Measurements from ENCODE around the gene CCDC141. TPM values are rescaled to one million over a fixed set of nuclear protein-coding genes. Genes with fewer than 3 reads are reported as not detected.

Gene CCDC141
- total RNA-seq, 6 experiments from 2014 or later, result 0.03 to 0.05 TPM; not detected in 4

GRCh38 chr2:178881075-178881474 lies 168.9 kb downstream of the CCDC141 start:
- TF ChIP-seq CTCF (IDR thresholded peaks at IDR 0.05), result no peak
- no peak overlapping the region; the same call in 1 of the 2 replicates for H3K27ac Mint-ChIP-seq
- DNase-seq, result no peak
- no peaks in the 10 kb centered on the region for H3K9me3 Mint-ChIP-seq
- no peaks in the 10 kb centered on the region for H3K36me3 Mint-ChIP-seq (ENCODE audit: low read depth)
- H3K4me3 Mint-ChIP-seq, result no peak overlapping the region
- no peaks in the 10 kb centered on the region for H3K27me3 Mint-ChIP-seq (ENCODE audit: insufficient read depth)
- H3K4me1 Mint-ChIP-seq (ENCODE audit: low read depth), result peaks cover 32% of the 10 kb centered on the region

- no peaks in the 10 kb centered on the region for H3K9me3 Mint-ChIP-seq
- no peak for TF ChIP-seq CTCF (IDR thresholded peaks at IDR 0.05)
- H3K36me3 Mint-ChIP-seq (ENCODE audit: low read depth), result no peaks in the 10 kb centered on the region
- no peak overlapping the region for H3K4me3 Mint-ChIP-seq
- DNase-seq, result no peak
- H3K4me1 Mint-ChIP-seq (ENCODE audit: low read depth), result peaks cover 32% of the 10 kb centered on the region
- H3K27ac Mint-ChIP-seq, result no peak overlapping the region
- no peaks in the 10 kb centered on the region for H3K27me3 Mint-ChIP-seq (ENCODE audit: insufficient read depth)
Observed at GRCh38 chr2:178880257-178880656, 169.7 kb downstream of the CCDC141 start.

- Mint-ChIP-seq H3K4me3 (no peak overlapping the region), H3K4me1 (ENCODE audit: low read depth) (peaks cover 25% of the 10 kb centered on the region), H3K36me3 (ENCODE audit: low read depth) (no peaks in the 10 kb centered on the region), H3K9me3 (no peaks in the 10 kb centered on the region), H3K27me3 (ENCODE audit: insufficient read depth) (no peaks in the 10 kb centered on the region; the same call in 1 of the 2 replicates), H3K27ac (no peak overlapping the region)
- TF ChIP-seq CTCF (IDR thresholded peaks at IDR 0.05), result no peak
- DNase-seq, result no peak
Observed at GRCh38 chr2:178877874-178878273, 172.1 kb downstream of the CCDC141 start.

- Mint-ChIP-seq H3K36me3 (ENCODE audit: low read depth) (no peaks in the 10 kb centered on the region), H3K4me3 (no peak overlapping the region), H3K9me3 (no peaks in the 10 kb centered on the region), H3K4me1 (ENCODE audit: low read depth) (peaks cover 18% of the 10 kb centered on the region), H3K27me3 (ENCODE audit: insufficient read depth) (peaks cover 7% of the 10 kb centered on the region), H3K27ac (no peak overlapping the region)
- DNase-seq, result no peak
- TF ChIP-seq CTCF (IDR thresholded peaks at IDR 0.05), result no peak
Observed at GRCh38 chr2:178874529-178875240, 175.3 kb downstream of the CCDC141 start.

- no peak overlapping the region for H3K4me3 Mint-ChIP-seq
- H3K9me3 Mint-ChIP-seq, result no peaks in the 10 kb centered on the region
- no peak for DNase-seq
- peaks cover 23% of the 10 kb centered on the region for H3K4me1 Mint-ChIP-seq (ENCODE audit: low read depth)
- H3K27ac Mint-ChIP-seq, result no peak overlapping the region
- peaks cover 7% of the 10 kb centered on the region for H3K27me3 Mint-ChIP-seq (ENCODE audit: insufficient read depth)
- no peaks in the 10 kb centered on the region for H3K36me3 Mint-ChIP-seq (ENCODE audit: low read depth)
- TF ChIP-seq CTCF (IDR thresholded peaks at IDR 0.05), result no peak
Observed at GRCh38 chr2:178873912-178874311, 176.0 kb downstream of the CCDC141 start.

Measured in HFFc6 (cell line).